ENCODE data around the gene CAMSAP1.

CAMSAP1 gene

DNA sequence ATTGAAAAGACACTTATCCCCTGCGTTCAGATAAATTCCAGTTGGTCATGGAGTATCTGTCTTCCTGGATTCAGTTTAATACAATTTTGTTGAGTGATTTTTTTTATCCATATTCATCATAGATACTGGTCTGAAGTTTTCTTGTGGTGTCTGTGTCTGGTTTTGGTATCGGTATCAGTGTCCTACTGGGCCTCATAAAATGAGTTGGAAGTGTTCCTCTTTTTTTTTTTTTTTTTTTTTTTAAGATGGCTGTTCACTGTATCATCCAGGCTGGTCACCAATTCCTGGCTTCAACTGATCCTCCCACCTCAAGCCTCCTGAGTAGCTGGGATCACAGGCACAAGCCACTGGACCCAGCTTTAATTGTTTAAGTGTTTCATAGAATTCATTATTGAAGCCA lies 2.9 kb upstream of the CAMSAP1 start:
- no peak overlapping the region for H3K4me3 ChIP-seq (ENCODE audit: low read depth, low read length)
- TF ChIP-seq, protein P1, sequence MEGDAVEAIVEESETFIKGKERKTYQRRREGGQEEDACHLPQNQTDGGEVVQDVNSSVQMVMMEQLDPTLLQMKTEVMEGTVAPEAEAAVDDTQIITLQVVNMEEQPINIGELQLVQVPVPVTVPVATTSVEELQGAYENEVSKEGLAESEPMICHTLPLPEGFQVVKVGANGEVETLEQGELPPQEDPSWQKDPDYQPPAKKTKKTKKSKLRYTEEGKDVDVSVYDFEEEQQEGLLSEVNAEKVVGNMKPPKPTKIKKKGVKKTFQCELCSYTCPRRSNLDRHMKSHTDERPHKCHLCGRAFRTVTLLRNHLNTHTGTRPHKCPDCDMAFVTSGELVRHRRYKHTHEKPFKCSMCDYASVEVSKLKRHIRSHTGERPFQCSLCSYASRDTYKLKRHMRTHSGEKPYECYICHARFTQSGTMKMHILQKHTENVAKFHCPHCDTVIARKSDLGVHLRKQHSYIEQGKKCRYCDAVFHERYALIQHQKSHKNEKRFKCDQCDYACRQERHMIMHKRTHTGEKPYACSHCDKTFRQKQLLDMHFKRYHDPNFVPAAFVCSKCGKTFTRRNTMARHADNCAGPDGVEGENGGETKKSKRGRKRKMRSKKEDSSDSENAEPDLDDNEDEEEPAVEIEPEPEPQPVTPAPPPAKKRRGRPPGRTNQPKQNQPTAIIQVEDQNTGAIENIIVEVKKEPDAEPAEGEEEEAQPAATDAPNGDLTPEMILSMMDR (conservative IDR thresholded peaks at IDR 0.05; ENCODE audit: low read depth, low read length): no peak

DNA sequence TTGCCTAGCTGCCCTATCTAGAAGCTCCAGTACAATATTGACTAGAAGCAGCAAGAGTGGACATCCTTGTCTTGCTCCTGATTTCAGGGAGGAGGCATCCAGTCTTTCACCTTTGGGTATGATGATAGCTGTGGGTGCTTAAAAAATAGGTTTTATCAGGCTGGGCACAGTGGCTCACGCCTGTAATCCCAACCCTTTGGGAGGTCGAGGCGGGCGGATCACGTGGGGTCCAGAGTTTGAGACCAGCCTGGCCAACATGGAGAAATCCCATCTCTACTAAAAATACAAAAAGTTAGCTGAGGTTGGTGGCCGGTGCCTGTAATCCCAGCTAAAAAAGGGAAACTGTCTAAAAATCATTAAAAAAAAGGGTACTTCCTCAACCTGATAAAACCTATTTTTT lies 2.0 kb upstream of the CAMSAP1 start:
- TF ChIP-seq, protein P1 (conservative IDR thresholded peaks at IDR 0.05; ENCODE audit: low read depth, low read length): no peak
- no peak for DNase-seq (ENCODE audit: low read depth)
- H3K4me3 ChIP-seq (ENCODE audit: low read depth, low read length): no peak overlapping the region

More for the DNA sequence above, 2.9 kb upstream of the CAMSAP1 start:
- DNase-seq (ENCODE audit: low read depth): no peak

DNA sequence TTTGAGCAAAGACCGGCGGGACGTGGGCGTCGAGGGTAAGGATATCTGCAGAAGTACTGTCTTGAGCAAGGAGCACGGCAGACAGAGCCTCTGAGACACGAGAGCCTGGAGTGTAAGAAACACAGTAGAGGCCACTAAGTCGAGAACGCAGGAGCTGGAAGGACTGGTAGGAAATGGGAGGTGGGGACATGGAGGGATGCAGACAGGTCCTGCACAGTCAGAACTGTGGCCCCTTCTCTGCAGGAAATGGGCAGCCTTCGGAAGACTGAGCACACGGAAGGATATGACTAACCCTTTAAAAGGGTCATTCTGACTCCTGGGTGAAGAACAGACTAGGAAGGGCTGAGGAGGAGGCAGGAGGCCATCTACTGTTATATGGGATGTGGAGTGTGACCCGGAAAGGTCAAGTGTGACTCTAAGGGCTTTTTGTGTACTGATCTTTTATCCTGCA lies 1.4 kb upstream of the CAMSAP1 start:
- DNase-seq (ENCODE audit: low read depth): no peak
- TF ChIP-seq, protein P1 (conservative IDR thresholded peaks at IDR 0.05; ENCODE audit: low read depth, low read length): no peak
- H3K4me3 ChIP-seq (ENCODE audit: low read depth, low read length): peak overlapping the region; percentile 4

DNA sequence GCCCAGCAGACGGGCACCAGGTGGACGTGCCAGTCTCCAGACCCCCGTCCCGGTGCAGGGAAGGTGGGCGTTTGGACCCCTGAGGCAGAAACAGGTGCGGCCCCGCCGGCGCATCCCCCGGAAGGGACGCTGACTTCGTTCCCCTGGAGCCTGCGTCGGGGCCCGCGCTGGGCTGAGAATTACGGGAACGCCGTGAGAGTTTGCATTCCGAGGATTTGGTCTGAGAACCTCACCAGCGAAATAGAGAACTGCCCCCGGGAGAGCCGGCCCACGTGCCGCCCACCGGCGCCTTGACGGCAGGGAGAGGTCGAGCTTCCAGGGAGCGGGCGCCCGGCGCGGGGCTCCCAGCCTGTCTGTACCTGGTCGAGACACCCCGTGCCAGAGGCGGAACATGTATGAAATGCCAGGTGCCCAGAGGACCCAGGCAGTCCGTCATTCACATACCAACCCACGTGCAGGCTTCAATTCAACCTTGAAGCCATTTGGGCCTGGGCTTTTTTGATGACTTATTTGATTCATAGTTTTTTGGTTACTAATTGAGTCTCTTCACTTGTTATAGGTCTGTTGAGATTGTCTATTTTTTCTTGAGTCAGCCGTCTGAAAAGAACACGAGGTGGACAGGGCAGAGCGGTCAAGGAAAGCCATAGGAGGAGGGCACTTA lies 877 bp upstream of the CAMSAP1 start:
- TF ChIP-seq, protein P1 (conservative IDR thresholded peaks at IDR 0.05; ENCODE audit: low read depth, low read length): no peak
- no peak for DNase-seq (ENCODE audit: low read depth)
- peak overlapping the region; percentile 72 for H3K4me3 ChIP-seq (ENCODE audit: low read depth, low read length)

DNA sequence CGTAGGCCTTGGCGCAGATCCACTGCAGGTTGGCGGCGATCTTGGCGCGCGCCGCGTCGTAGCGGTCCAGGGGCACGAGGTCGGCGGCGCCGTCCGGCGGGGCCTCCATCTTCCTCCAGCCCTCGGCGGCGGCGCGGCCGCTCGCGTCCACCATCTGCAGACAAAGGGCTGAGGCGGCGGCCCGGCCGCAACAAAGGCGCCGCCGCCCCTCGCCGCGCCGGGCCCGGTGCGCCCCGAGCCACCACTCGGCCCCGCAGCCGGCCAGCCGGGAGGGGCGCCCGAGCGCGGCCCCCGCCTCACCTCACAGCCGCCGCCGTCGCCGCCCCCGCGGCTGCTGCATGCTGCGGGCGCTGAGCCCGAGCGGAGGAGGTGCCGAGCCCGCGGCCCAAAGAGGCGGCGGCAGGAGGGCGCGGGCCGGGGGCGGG lies 328 bp downstream of the CAMSAP1 start:
- peak overlapping the region; percentile 63 for H3K4me3 ChIP-seq (ENCODE audit: low read depth, low read length)
- TF ChIP-seq, protein P1 (conservative IDR thresholded peaks at IDR 0.05; ENCODE audit: low read depth, low read length): no peak
- DNase-seq (ENCODE audit: low read depth): no peak

DNA sequence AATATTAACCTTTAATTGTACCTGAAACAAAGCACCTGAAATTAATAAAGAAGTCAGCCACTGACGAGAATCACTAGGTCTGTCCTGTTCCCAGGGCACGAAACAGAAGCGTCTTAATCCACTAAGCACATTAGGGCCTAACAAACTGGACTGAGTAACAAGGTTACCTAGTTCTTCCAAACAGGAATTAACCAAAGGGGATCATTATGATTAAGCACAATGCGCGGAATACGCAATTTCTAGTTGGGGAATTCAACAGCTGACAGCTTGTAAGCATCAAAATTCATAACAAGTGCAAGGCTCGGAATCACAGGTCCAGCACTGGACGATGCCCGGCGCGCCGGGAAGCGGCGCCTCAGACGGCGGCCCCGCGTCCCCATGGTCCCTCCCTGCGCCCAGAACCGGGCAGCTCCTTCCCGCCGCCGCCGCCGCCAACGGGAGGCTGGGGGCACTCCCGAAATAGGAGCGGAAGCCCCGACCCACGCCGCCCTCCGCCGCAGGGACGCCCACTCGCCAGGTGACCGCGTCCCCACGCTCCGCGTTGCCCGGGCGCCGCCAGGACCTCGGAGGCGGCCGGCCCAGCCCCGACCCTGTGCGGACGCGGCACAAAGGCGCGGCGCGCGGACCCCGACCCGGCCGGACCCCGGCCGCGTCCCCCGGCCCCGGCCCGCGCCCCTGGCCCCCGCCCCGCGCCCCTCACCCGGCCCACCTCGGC lies 898 bp downstream of the CAMSAP1 start:
- DNase-seq (ENCODE audit: low read depth): peak; percentile 64
- TF ChIP-seq, protein P1 (conservative IDR thresholded peaks at IDR 0.05; ENCODE audit: low read depth, low read length): no peak

More for the DNA sequence above, 898 bp downstream of the CAMSAP1 start:
- H3K4me3 ChIP-seq (ENCODE audit: low read depth, low read length): peak overlapping the region; percentile 63
